Activated CD4-positive, alpha-beta T cell treated with anti-CD3 and anti-CD28 coated beads, Interleukin-2, Interleukin-6, amounts not matched to agents 100 ng/mL and 50 ng/mL, durations not matched to agents 16 hours and 8 hours (primary cell): ENCODE data around the gene EVX2.

Source experiments
- DNase-seq: peaks from one replicate; pipeline ENCODE4 v3.0.0-alpha.2; 2020

The EVX2 gene

GRCh38 chr2:176121190-176122051, 37.7 kb upstream of the EVX2 start:
- no peak for DNase-seq

DNA sequence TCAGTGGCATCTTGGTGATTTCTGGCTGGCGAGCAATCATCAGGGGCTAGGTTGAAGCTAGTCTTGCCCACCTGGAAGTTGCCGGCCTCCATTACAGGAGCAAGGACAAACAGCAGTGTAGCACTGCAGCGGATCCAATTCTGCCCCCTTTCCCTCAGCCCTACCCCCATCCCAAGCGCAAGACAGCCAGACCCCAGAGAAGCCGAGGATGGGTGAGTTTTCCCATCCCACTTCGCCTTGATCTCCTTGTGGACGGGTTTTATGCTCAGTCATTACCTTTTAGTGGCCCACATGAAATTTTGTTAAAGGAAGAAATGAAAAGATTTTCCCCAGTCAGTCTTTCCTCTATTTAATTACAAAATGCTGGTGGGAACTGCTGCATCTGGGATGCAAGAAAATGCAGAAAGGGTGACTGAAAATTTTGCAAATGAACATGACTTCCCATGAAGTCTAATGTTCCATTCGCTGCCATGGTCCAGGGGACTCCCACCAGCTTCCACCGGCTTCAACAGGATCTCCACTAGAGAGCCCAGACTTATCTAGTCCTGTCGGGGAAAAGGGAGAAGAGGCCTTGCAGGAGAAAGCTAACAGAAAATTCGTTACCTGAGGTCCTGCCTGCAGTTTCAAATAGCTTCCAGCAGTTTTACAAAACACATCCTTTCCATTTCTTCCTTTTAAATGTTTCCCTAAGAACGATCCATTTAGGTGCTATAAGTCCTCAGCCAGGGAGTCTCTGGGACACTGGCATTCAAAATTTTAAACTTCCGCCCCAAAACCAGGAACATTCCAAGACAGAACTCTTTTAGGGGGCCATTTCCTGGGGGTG, 36.8 kb upstream of the EVX2 start:
- no peak for DNase-seq

GRCh38 chr2:176118601-176119339, 35.0 kb upstream of the EVX2 start:
- DNase-seq, result peak; percentile 28

- no peak for DNase-seq
These were observed 34.1 kb upstream of the EVX2 start for GRCh38 chr2:176117823-176118371.

DNA sequence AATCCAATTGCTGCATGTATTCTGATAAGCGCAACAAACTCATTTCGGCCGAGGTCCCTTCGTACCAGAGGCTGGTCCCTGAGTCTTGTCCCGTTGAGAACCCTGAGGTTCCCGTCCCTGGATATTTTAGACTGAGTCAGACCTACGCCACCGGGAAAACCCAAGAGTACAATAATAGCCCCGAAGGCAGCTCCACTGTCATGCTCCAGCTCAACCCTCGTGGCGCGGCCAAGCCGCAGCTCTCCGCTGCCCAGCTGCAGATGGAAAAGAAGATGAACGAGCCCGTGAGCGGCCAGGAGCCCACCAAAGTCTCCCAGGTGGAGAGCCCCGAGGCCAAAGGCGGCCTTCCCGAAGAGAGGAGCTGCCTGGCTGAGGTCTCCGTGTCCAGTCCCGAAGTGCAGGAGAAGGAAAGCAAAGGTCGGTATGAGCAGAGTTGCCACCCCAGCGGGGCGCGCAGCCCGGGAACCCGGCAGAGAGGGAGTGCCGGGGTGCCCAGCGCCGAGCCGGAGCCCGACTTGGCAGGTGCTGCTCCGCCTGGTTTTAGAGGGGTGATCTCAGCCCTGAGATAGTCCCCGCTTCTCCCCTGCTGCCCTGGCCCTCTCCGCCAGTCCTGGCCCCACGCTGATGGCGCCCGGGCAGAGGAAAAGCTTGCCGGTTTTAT, 33.5 kb upstream of the EVX2 start:
- no peak for DNase-seq

DNA sequence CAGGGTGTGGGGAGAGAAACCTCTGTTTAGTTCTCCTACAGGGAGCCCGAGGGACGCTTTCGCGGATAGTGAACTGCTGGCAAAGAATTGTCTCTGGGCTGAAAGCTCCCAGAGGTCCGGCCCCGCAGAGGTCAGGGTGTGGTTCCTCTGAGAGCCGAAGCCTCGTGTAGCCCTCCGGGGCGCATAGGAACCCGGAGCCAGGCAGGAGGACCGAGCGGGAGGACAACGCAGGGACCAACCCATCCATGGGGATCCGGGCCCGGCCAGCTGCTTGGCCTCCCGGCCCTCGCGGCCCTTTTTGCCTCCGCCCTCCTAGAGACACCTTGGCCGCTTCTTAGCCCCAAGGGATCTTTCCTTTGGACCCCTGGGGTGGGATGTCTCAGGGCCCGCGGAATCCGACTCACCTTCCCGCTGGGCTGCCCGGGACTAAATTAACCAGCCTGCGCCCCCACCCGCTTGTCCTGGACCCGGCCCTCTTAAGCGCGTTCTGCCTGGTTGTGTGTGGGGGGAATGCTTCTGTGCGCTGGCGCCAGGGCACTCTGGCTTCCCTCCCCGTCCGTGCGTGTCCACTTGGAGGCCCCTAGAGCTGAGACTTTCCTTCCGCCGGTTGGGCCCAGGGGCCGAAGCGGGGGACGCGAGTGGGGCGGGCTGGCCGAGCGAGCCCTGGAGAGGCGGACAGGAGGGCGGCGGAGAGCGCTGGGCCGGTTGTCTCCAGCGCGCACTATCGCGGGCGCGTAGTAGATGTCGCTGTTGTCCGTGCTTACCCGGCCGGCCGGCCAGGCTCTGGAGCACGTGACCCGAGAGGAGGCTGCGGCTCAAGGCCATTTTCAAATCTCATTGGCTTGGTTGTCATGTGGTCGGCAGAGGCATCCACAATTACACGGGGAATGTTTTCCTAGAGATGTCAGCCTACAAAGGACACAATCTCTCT, 32.4 kb upstream of the EVX2 start, which contains the start of gene HOXD10:
Gene HOXD10 (plus strand): TSS at position 896 of the 931 bp plus-strand sequence. CDS start 56 bp downstream, outside the sequence.
- DNase-seq, result no peak

DNA sequence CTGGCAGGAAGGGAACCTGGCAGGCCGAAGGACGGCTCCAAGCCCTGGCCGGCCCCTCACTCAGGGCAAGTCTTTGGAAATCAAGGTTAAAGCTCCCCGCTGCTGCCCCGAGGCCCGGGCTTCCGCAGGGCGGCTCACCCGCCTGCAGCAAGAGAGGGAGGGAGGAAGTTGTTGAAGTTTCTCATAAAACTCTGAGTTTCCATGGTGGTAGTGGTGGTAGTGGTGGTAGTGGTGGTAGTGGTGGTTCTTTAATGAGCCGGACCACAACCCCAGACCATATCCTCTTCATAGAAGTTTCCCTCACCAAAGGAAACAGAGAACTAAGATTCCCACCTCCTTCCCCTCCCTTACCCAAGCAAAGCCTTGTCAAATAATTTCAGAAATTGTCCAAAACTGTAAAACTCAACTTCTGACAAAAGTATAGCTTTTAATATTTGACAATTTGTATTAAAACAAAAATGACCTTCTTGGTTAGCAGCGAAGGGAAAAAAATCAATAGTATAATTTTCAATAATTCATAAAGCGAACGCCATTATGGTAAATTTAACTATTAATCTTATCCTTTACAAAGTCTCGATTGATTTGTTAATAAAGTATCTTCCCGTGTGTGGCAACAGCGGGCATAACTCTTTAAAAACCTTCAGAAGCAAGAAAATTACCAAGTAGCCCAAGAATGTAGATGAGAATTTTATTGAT, 31.3 kb upstream of the EVX2 start:
- no peak for DNase-seq

GRCh38 chr2:176114120-176114929, 30.6 kb upstream of the EVX2 start:
- DNase-seq, result no peak

DNA sequence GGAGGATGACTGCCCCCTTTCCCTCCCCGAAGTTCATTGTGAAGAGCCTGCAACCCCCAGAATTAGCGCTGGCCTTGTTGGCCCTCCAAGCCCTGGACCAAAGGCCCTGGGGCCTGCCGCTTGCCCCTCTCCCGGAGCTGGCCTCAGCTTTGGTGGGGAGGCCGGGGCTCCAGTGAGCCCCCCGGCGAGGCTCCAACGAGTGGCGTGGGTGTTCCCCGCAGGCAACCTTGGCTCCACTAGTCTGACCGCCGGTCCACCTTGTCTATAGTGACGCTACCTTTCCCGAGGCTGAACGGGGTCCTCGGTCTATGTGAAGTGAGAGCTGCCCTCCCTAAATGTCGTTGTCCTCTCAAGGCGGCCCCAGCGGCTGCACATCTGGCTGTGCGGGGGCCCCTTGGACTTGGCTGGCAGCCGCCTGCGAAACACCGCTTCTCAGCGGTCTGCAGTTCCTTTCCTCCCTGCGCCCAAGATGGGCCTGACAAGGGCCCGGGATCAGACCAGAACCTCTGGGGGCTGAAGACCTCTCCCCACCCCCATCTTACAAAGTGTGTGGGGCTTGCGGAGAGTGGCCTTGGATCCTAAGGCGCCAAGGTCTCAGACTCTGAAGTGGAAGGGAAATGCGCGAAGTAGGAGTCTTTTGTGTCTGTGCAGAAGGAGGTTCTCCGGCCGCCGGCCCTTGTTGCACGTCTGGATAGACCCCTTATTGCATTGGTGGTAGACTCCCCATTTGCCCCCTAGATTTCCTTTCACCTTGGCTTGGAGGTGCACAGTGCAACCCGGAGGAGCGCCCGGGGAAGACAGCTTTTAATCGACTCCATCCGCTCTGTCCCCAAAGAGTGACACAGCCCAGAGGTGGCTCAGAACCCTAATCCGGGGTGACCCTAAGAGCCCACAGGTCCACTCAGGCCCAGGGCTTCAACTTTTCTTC, 28.9 kb upstream of the EVX2 start:
- DNase-seq, result no peak

DNA sequence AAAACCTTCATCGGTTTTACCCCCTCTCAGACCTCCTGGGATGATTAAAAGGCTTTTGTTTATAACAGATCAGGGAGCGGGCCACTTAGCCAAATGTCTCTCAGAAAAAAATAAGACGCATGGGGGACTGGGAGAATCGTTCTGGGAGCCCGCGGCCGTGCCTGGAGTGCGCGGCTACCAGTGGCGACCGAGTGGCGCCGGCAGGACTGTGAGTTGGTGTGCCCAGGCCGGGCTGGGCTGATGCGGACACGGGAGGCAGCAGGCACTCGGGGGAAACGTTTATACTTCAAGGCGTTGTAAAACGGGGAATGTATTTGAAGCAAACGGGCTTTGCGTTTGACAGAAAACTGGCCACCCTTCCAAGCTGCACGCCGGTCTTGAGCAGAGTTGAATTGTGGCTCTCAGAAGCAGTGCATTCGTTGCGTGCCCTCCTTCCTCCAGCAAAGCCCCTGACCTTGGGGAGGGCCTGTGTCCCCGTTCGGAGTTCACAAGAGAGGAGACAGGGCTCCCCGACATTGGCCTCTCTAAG, 28.1 kb upstream of the EVX2 start:
- no peak for DNase-seq

GRCh38 chr2:176111309-176111663, 27.5 kb upstream of the EVX2 start:
- DNase-seq, result peak; percentile 47

GRCh38 chr2:176110415-176111308, 26.9 kb upstream of the EVX2 start:
- DNase-seq, result no peak

GRCh38 chr2:176109946-176110345, 26.2 kb upstream of the EVX2 start:
- no peak for DNase-seq

DNA sequence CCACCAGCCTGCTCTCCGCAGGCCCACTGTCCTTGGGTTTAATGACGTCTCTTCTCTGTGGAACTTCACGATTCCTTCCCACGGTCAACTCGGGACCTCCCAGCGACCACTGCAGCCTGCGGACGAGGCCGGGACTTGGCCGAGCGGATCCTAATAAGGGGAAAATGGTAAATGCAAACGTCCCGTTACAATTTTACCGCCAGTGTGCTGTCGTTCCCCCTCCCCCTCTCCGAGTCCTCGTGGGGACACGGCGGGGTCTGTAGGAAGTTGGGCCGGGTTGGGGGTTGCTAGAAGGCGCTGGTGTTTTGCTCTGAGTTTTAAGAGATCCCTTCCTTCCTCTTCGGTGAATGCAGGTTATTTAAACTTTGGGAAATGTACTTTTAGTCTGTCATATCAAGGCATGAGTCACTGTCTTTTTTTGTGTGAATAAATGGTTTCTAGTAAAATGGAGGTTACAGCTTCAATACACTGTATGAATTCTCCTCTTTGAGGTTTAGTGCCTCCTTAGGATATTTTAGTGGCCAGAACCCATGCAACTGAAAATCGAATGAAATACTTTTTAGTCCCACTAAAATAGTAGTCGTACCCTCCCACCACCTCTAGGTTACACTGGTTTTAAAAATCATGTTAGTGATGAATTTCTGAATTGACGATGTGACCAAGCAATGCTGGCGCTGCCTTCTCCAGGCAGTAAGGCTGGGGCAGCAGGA, 25.6 kb upstream of the EVX2 start:
- no peak for DNase-seq

DNA sequence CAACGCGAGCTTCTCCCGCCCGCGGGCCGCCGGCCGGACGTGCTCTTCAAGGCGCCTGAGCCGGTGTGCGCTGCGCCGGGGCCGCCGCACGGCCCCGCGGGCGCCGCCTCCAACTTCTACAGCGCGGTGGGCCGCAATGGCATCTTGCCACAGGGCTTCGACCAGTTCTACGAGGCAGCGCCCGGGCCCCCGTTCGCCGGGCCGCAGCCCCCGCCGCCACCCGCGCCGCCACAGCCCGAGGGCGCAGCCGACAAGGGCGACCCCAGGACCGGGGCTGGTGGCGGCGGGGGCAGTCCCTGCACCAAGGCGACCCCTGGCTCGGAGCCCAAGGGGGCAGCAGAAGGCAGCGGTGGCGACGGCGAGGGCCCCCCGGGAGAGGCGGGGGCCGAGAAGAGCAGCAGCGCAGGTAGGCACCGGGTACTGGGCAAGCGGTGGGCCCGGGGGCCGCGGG, 24.0 kb upstream of the EVX2 start:
- DNase-seq, result no peak
